HepG2 (cell line): ENCODE results near the gene ENO3. TPM values are rescaled to one million over a fixed set of nuclear protein-coding genes. Genes with fewer than 3 reads are reported as not detected.

Source experiments
- ARID4A ChIP-seq: sonication (generic); formaldehyde crosslinking; IDR thresholded peaks from 2 replicates; pipeline ENCODE4 v1.5.0; 2020; ENCODE audit warnings: mild to moderate bottlenecking, missing genetic modification reagents, borderline replicate concordance
- KDM5A ChIP-seq: fragments of 200-600 bp; sonication (generic); IDR thresholded peaks from 2 replicates; pipeline ENCODE4 v1.7.0; 2018; ENCODE audit warnings: antibody characterized with exemption, mild to moderate bottlenecking, low read length, borderline replicate concordance
- MAZ ChIP-seq, 2 experiments: sonication (generic) in 1 of 2; formaldehyde crosslinking in 1 of 2; IDR thresholded peaks; 2 replicates each; pipeline versions ENCODE4 v1.5.0 to v1.6.1; 2012 to 2020; ENCODE audit warnings: low read depth in 2 of 2, mild to moderate bottlenecking in 2 of 2, borderline replicate concordance in 1 of 2, improper control_type of control experiment in 1 of 2, low read length in 1 of 2, missing genetic modification reagents in 1 of 2, moderate library complexity in 1 of 2
- NCOA2 ChIP-seq: sonication (generic); formaldehyde crosslinking; IDR thresholded peaks from 2 replicates; pipeline ENCODE4 v1.8.0; 2022; ENCODE audit warnings: inconsistent platforms
- NFE2L1 ChIP-seq: sonication (generic); formaldehyde crosslinking; IDR thresholded peaks from 2 replicates; pipeline ENCODE4 v1.4.0; 2020; ENCODE audit warnings: missing genetic modification reagents, mild to moderate bottlenecking, borderline replicate concordance
- NFKBIZ ChIP-seq: IDR thresholded peaks from 2 replicates; pipeline ENCODE4 v1.6.1; 2018; ENCODE audit warnings: missing genetic modification reagents, missing compliant biosample characterization
- PBX2 ChIP-seq: IDR thresholded peaks from 2 replicates; pipeline ENCODE4 v1.6.1; 2016; ENCODE audit warnings: control low read depth
- PHF8 ChIP-seq: sonication (generic); formaldehyde crosslinking; IDR thresholded peaks from 2 replicates; pipeline ENCODE4 v1.5.0; 2020; ENCODE audit warnings: missing genetic modification reagents
- SCMH1 ChIP-seq: sonication (generic); formaldehyde crosslinking; IDR thresholded peaks from 2 replicates; pipeline ENCODE4 v1.9.0; 2021; ENCODE audit warnings: missing genetic modification reagents, mild to moderate bottlenecking, borderline replicate concordance
- SOX13 ChIP-seq, 3 experiments: fragments of 450-650 bp in 1 of 3; sonication (generic) in 1 of 3; formaldehyde crosslinking in 1 of 3; IDR thresholded peaks in 2 of 3; conservative IDR thresholded peaks in 1 of 3; 2 replicates each; pipeline versions ENCODE4 v1.5.0 to v1.6.1; 2016 to 2020; ENCODE audit warnings: antibody characterized with exemption in 1 of 3, mild to moderate bottlenecking in 1 of 3, missing compliant biosample characterization in 1 of 3, missing genetic modification reagents in 1 of 3, moderate library complexity in 1 of 3
- ZBTB25 ChIP-seq: IDR thresholded peaks from 2 replicates; pipeline ENCODE4 v1.6.1; 2018; ENCODE audit warnings: missing genetic modification reagents
- ZBTB37 ChIP-seq: sonication (generic); formaldehyde crosslinking; IDR thresholded peaks from 2 replicates; pipeline ENCODE4 v1.4.0; 2020; ENCODE audit warnings: mild to moderate bottlenecking, missing genetic modification reagents
- ZBTB43 ChIP-seq: sonication (generic); formaldehyde crosslinking; conservative IDR thresholded peaks from 2 replicates; pipeline ENCODE4 v1.4.0; 2020; ENCODE audit warnings: missing genetic modification reagents
- ZNF225 ChIP-seq: sonication (generic); formaldehyde crosslinking; IDR thresholded peaks from 2 replicates; pipeline ENCODE4 v1.4.0; 2020; ENCODE audit warnings: mild to moderate bottlenecking, missing genetic modification reagents
- ZNF253 ChIP-seq: sonication (generic); formaldehyde crosslinking; IDR thresholded peaks from 2 replicates; pipeline ENCODE4 v1.8.0; 2022; ENCODE audit warnings: mild to moderate bottlenecking, missing genetic modification reagents, borderline replicate concordance
- ZNF343 ChIP-seq: sonication (generic); formaldehyde crosslinking; IDR thresholded peaks from 2 replicates; pipeline ENCODE4 v1.4.0; 2020; ENCODE audit warnings: mild to moderate bottlenecking, missing genetic modification reagents
- ZNF768 ChIP-seq: sonication (generic); formaldehyde crosslinking; IDR thresholded peaks from 2 replicates; pipeline ENCODE4 v1.4.0; 2020; ENCODE audit warnings: missing genetic modification reagents
- polyA plus RNA-seq, 8 experiments: library from polyadenylated mRNA; depleted of rRNA in 3 of 8; stranded (reverse) in 7 of 8; unstranded in 1 of 8; fragments of >200 nt; fragmentation: Illumina TruSeq in 4 of 8; extraction: Trizol in 4 of 8; gene quantifications; 2 replicates each; pipeline versions ENCODE4 v1.2.1 to v1.2.3, GENCODE V29; 2011 to 2016; ENCODE audit warnings: low read depth in 4 of 8, missing spikeins in 1 of 8, mixed read lengths in 1 of 8; ENCODE audit not compliant: insufficient read depth in 1 of 8
- total RNA-seq, 5 experiments: library from RNA; depleted of rRNA; stranded (reverse); fragments of >200 nt; fragmentation: Illumina TruSeq; extraction: Trizol; gene quantifications; 2 replicates each; pipeline ENCODE4 v1.2.3, GENCODE V29; 2016; ENCODE audit warnings: low read depth in 1 of 5

ENO3 gene
- total and polyA plus RNA-seq, 2 of the 13 experiments (the other 11 are each of a cell fraction or from before 2014, with no cell fraction given), result 59.8 to 69.8 TPM

- TF ChIP-seq NFKBIZ (CRISPR knock-in tag), result no peak
- peak; percentile 83 for TF ChIP-seq ARID4A
- no peak for TF ChIP-seq SOX13 (IDR thresholded peaks at IDR 0.05)
- no peak for TF ChIP-seq SOX13 (CRISPR knock-in tag; conservative IDR thresholded peaks at IDR 0.05 in 1 of 2, IDR thresholded peaks at IDR 0.05 in 1 of 2)
- TF ChIP-seq ZNF343 (CRISPR knock-in tag), result 0 out of 2 replicates have a peak, but pooled peaks have one; percentile 51
- peak; percentile 50 for TF ChIP-seq ZBTB25 (CRISPR knock-in tag)
- peak; percentile 72; the same call in 1 of the 2 replicates for TF ChIP-seq ZNF768 (CRISPR knock-in tag)
- TF ChIP-seq NFE2L1 (CRISPR knock-in tag), result peak; percentile 73; the same call in 1 of the 2 replicates
- no peak for TF ChIP-seq NCOA2
- TF ChIP-seq ZBTB43 (CRISPR knock-in tag), result peak; percentile 53; the same call in 1 of the 2 replicates
- peak; percentile 47; the same call in 1 of the 2 replicates for TF ChIP-seq ZNF225
- TF ChIP-seq KDM5A, result peak; percentile 70
- no peak for TF ChIP-seq ZBTB37 (CRISPR knock-in tag)
- no peak for TF ChIP-seq SCMH1 (CRISPR knock-in tag)
- TF ChIP-seq PHF8 (CRISPR knock-in tag), result peak; percentile 69
- TF ChIP-seq PBX2 (CRISPR knock-in tag), result no peak
- peak; percentile 88; the same call in 1 of the 2 replicates for TF ChIP-seq MAZ (IDR thresholded peaks at IDR 0.05; ENCODE audit: borderline replicate concordance, low read depth, low read length)
- TF ChIP-seq MAZ (CRISPR knock-in tag; IDR thresholded peaks at IDR 0.05; ENCODE audit: low read depth), result no peak; the same call in 1 of the 2 replicates
- no peak for TF ChIP-seq ZNF253 (CRISPR knock-in tag)
These were observed 2.6 kb upstream of the ENO3 start, which contains the start of gene PFN1 (continued) for GRCh38 chr17:4948166-4948930.
